Fibroblast of skin of back (primary cell): ENCODE data around the gene MFSD6.

ENCODE experiments used
- DNase-seq: peaks from one replicate; pipeline ENCODE4 v3.0.0-alpha.2; 2013

MFSD6 gene

GRCh38 chr2:190533968-190534309 is 125.8 kb downstream of the MFSD6 start:
- no peak for DNase-seq

DNA sequence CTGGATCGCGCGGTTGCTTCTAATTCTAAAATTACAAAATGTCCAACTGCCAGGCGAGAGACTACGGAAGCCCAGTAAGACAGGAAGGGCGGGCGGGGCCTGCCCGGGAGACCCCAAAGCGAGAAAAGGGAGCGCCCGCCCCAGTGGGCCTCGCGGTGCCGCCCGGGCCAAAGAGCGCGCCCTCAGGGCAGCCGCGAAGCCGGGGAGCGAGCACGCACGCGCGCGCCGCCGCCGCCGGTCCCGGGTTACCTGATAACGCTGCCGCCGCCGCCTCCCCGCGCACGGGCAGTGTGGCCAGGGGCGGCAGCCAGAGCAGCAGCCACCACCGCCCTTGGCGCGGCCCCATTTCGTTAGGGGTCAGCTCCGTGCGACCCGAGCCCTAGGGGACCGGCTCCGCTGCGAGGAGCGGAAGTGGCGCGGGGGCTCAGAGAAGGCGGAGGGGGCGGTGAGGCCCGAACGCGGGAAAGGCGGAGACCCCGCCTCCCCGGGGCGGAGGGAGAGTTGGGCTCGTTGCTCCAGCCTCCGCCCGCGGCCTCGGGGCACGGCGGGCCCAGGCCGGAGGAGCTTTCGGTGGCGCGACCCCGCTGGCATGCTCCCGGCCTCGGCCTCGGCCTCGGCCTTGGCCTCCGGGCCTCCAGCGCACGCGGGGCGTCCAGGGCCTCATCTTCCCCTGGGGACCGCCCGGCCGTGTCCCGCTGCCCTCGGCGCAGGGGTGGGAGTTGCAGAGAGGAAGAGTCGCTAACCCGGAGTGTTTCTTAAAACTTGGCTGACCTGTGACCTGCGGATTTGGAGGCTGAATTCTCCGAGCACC is 126.4 kb downstream of the MFSD6 start, which contains the start of gene NEMP2:
Gene NEMP2, minus strand, starts transcription at position 413 of the 811 bp plus-strand sequence. Its CDS starts 67 bp downstream, at position 346.
- peak; percentile 81 for DNase-seq

- no peak for DNase-seq
Measured at GRCh38 chr2:190535121-190535439, 126.9 kb downstream of the MFSD6 start.

GRCh38 chr2:190535586-190535985 is 127.4 kb downstream of the MFSD6 start:
- DNase-seq = no peak

DNA sequence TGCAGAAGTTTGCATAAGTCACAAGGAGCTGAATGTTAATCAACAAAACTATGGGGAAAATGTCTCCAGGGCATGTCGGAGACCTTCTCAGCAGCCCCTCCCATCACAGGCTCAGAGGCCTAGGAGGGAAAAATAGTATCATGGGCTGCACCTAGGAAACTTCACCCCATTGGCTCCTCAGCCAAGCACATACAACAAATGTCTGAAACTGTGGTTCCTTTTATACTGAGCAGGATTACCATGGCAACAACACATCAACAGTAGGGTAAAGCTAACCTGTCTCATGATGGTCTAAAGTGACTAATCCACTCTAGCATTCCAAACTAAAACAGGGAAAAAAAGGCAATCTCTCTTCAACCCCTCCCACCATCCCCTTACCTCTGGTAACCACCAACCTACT is 129.6 kb downstream of the MFSD6 start:
- DNase-seq = peak; percentile 25

DNA sequence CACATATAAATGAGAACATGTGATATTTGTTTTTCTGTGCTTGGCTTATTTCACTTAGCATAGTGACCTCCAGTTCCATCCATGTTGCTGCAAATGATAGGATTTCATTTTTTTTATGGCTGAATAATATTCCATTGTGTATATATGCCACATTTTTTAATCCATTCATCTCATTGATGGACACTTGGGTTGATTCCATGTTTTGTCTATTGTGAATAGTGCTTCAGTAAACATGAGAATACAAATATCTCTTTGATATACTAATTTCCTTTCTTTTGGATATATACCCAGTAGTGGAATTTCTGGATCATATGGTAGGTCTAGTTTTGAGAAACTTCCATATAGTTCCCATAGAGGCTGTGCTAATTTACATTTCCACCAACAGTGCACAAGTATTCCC is 130.0 kb downstream of the MFSD6 start:
- no peak for DNase-seq

DNA sequence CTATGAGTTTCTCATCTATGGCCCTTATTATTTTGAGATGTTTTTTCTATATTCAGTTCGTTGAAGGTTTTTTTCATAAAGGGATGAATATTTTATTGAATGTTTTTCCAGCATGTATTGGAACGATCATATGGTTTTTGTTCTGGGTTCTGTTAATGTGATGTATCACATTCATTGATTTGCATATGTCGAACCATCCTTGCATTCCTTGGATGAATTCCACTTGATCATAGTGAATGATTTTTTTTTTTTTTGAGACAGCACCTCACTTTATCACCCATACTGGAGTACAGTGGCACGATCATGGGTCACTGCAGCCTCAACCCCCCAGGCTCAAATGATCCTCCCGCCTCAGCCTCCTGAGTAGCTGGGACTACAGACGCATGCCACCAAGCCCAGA is 131.9 kb downstream of the MFSD6 start:
- no peak for DNase-seq

DNA sequence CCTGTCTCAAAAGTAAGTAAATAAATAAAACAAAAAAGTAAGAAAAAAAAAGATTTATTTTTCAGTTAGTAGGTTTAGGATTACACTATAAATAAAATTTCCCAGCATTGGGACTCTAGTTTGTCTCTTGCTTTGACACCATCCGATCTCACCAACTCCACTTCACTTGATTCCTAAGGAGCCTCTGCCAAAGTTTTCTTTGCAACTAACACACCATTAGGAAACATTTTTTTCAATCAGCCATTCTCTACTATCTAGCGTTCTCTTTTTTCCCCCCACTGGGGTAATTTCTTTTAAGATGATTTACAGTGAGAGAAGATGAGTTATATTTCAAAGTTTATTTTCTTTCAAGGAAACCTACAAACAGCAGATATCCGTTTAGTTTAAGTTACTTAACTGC is 136.9 kb downstream of the MFSD6 start:
- no peak for DNase-seq

DNA sequence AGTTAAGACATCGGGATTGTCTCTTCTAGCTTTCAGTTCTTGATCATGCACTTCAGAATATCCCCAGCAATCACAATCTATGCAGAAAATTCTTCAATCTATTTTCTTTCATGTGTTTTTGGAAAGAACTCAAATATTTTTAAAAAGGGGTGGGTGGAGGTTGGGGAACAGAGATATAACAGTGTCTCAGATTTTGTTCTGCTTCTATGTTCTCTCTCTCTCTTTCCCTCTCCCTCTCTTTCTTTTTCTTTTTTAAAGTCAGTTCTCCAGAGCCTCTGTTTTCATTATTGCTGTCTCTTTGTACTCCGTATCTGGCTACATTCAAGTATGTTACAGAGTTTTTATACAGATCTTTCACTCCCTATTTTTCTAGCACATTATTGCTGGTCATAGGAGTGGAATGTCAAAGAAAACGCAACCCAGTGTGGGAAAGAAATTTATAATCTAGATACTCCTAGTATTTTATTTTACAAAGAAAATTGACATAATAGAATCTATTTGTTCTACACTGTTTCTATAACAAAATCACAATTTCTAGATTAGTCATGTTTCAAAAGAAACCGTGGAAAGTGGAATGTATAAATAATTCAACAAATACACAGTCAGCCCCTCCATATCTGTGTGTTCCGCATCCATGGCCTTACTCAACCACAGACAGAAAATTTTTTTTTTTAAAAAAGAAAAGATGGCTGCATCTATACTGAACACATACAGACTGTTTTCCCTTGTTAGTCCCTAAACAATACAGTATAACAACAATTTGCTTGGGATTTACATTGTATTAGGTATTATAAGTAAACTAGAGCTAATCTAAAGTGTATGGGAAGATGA is 137.6 kb downstream of the MFSD6 start:
- peak; percentile 85 for DNase-seq

- no peak for DNase-seq
Measured at GRCh38 chr2:190546734-190547133, 138.6 kb downstream of the MFSD6 start.

GRCh38 chr2:190547886-190548285 is 139.7 kb downstream of the MFSD6 start:
- peak; percentile 43 for DNase-seq

DNA sequence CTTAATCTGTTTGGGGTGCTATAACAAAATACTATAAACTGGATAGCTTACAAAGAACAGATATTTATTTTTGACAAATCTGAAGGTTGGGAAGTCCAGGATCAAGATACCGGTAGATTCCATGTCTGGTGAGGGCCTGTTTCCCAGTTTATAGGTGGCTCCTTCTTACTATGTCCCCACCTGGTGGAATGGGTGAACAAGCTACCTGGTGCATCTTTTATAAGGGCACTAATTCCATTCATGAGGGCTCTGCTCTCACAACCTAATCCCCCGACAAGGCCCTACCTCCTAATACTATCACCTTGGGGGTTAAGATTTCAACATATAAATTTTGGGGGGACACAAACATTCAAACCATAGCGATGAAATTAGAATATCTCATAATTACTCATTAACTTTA is 142.0 kb downstream of the MFSD6 start:
- no peak for DNase-seq
